ENCODE results near the gene DNAJC16.

GRCh38 chr1:15624133-15624714 lies 97.6 kb downstream of the DNAJC16 start:
- TF ChIP-seq POLR2A (IDR thresholded peaks at IDR 0.05) (no peak), CTCF (IDR thresholded peaks at IDR 0.05) (no peak)
